ENCODE results near the gene GABPA.
"Not testable (repeated sequence)": the region's sequence is repeated elsewhere in the genome, so short reads cannot be mapped to it uniquely, and the experiment has no call there.

Gene GABPA

GRCh38 chr21:25735646-25736597 lies 1.1 kb downstream of the GABPA start:
- DNase-seq (ENCODE audit: extremely low read depth in 1 of 2, low read depth in 1 of 2), result peak in 1 of 2 donors; percentile 51

DNA sequence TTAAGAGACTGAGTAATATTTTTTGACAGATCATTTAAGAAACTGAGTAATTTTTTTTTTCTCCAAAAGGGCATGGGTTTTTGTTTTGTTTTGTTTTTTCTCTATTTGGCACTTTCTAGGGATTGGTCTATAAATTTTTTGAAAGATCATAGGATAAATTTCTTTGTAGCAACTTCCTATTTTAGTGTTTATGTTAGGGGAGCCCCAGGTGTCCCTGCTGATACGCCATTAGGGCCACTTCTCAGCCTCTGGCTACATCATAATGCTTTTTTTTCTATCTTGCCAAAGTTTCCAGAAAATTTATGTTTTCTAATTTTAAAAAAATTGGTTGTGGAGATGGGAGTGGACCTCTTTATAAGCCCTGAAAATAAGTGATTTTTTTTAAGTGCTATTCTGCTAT lies 2.6 kb downstream of the GABPA start:
- no peak for DNase-seq (ENCODE audit: extremely low read depth in 1 of 2, low read depth in 1 of 2)

GRCh38 chr21:25742900-25743299 lies 8.1 kb downstream of the GABPA start:
- DNase-seq (ENCODE audit: extremely low read depth in 1 of 2, low read depth in 1 of 2), result no peak

GRCh38 chr21:25744854-25745253 lies 10.1 kb downstream of the GABPA start:
- DNase-seq (ENCODE audit: extremely low read depth in 1 of 2, low read depth in 1 of 2), result no peak

DNA sequence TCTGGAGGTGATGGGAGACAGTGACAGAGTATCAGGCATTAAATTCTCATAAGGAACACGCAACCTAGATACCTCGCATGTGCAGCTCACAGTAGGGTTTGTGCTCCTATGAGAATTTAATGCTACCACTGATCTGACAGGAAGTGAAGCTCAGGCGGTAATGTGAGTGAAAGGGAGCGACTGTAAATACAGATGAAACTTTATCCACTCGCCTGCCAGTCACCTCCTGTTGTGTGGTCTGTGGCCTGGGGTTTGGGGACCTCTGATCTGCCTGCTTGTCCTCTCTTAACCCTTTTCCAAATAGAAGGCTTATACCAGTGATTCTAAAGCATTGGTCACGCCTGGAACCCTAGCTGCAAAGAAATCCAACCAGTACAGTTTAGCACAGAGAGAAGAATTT lies 15.3 kb downstream of the GABPA start:
- DNase-seq (ENCODE audit: extremely low read depth in 1 of 2, low read depth in 1 of 2), result no peak

GRCh38 chr21:25752416-25752815 lies 17.6 kb downstream of the GABPA start:
- DNase-seq (ENCODE audit: extremely low read depth in 1 of 2, low read depth in 1 of 2), result no peak

DNA sequence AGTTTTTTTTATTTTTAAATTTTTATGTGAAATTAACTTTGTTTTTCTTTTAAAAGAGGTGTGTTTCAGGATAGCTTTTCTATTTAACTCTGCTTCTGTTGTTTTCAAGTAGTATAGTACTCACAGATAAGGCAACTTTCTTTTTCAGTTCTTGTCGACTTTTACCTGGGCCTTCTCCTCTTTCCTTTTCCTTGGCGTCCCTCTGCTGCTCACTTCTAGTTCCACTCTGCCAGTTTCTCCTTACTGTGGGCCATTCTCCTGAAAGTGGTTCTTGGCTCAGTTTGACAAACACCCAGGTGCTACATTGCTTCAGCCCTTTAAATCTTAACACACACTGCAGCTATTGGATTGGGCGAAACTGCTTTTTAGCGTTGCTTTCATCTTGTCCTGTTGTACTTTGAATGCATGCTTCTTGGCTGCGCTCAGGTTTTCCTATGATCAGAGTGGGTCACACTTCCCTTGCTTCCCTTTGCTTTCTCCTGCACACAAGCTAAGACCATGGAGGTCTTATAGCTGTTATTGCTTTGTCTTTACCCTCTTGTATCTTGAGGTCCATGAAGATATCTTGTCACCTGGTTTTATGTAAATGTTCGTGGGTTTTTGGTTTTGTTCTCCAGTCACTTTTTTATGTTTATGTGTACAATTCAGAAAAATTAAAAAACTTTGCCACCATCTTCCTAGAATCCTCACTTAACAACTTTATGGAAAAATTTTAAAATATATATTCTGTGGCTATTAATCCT lies 21.6 kb downstream of the GABPA start:
- no peak for DNase-seq (ENCODE audit: extremely low read depth in 1 of 2, low read depth in 1 of 2)

DNA sequence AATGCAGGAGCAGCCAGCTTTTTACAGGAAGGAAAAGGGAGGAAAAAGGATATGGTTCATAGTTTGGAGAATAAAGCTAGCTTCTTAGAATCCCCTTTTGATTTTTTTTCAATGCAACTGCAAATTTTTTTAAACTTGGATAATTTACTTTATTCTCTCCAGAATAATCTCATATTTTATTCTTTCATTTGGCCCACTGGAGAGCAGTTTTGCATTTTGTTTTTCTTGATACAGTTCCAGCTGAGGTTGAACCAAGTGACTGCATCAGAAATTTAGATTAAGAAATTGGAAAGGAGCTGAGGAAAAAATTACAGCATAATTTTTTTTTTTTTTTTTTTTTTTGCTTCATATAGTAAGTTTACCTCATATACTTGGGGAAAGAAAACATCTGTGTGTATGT lies 22.8 kb downstream of the GABPA start:
- no peak for DNase-seq (ENCODE audit: extremely low read depth in 1 of 2, low read depth in 1 of 2)

DNA sequence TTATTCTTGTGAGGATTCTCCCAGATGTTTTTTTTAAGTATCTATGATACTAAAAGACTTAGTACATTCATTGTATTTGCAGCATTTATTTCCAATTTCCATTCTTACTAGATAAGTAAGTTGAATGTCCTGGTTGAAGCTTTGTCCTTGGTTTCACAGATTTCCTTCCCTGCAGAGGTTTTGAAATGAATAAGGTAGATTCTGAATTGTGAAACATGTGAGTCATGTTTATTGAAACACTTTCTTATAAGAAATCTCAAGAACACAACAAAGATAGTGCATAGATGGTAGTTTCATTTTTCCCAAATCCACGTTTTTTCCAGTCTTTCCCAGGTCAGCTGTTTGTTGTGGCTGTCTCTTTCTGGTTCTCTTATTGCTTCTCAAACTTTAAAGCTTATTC lies 24.8 kb downstream of the GABPA start:
- DNase-seq (ENCODE audit: extremely low read depth in 1 of 2, low read depth in 1 of 2), result no peak

DNA sequence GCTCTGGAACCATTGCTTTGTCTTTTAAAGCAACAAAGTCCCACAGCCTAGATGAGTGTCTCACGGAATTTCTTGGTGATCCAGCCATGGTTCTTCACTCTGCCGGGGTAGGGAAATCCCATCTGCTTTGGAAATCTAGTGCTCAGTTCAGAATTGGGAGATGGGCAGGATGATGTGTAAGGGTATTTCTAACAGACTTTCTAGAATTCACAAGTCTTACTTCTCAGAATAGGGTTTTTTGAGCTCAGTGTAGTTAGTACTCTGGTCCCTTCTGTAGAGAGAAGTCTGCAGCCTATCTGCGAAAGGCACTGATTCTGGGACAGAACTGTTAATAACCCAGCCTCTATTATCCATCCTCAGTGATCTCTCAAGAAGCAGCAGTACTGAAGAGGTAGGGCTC lies 25.3 kb downstream of the GABPA start:
- no peak for DNase-seq (ENCODE audit: extremely low read depth in 1 of 2, low read depth in 1 of 2)

DNA sequence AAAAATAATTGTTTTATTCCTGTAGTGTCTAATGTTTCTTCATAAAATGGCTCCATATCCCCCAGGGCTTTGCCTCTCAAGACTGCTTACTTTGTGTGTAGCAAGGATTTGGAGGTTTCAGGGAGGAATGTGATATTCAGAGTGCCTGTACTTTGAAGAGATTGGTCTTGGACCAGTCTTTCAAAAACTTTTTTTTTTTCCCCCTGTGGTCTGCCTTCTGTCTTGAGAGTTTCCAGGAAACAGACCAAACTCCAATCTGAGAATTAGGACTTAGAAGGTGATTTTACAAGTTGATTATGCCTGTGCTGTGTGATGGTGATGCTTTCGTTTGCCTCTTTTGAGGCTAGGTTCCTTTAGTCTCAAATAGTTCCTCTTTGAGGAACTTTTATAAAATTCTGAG lies 25.9 kb downstream of the GABPA start:
- DNase-seq (ENCODE audit: extremely low read depth in 1 of 2, low read depth in 1 of 2), result no peak

GRCh38 chr21:25764065-25764464 lies 29.3 kb downstream of the GABPA start:
- DNase-seq (ENCODE audit: extremely low read depth in 1 of 2, low read depth in 1 of 2), result no peak

DNA sequence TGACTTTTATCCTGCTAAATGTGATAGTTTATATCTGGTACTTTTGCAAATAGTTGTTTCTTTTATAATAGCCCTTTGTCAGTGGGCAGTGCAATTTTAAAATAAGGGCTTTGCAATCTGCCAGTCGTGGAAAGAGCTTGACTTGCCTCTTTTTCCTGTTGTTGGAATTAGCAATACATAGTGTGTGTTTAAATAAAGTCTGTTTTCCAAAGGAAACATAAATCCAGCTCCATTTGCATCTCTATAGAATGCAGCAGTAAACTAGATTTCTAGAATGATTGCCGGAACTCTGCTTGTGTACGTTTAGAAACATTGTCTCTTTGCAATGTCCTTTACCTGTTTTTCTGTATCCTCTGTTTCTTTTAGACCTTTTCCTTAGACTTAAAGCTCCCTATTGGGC lies 33.1 kb downstream of the GABPA start:
- DNase-seq (ENCODE audit: extremely low read depth in 1 of 2, low read depth in 1 of 2), result no peak

- DNase-seq (ENCODE audit: extremely low read depth in 1 of 2, low read depth in 1 of 2), result no peak
These were observed 37.9 kb downstream of the GABPA start for GRCh38 chr21:25772686-25773085.

DNA sequence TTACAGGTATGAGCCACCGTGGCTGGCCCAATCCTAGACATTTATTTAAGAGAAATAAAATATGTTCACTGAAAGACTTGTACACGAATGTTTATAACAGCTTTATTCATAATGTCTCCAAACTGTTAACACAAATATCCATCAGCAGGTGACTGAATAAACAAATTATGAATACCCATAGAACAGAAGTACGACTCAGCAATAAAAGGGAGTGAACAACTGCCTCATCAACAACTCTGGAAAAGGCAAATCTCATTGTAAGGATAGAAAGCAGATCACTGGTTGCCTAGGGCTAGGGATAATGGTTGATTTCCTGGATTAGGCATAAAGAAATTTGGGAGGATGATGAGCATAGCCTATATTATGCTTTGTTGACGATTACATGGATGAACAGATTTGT lies 41.7 kb downstream of the GABPA start:
- DNase-seq (ENCODE audit: extremely low read depth in 1 of 2, low read depth in 1 of 2), result no peak

GRCh38 chr21:25778126-25778875 lies 43.5 kb downstream of the GABPA start:
- not testable (repeated sequence) for DNase-seq (ENCODE audit: extremely low read depth in 1 of 2, low read depth in 1 of 2)

GRCh38 chr21:25788677-25789076 lies 53.9 kb downstream of the GABPA start:
- DNase-seq (ENCODE audit: extremely low read depth in 1 of 2, low read depth in 1 of 2), result no peak

DNA sequence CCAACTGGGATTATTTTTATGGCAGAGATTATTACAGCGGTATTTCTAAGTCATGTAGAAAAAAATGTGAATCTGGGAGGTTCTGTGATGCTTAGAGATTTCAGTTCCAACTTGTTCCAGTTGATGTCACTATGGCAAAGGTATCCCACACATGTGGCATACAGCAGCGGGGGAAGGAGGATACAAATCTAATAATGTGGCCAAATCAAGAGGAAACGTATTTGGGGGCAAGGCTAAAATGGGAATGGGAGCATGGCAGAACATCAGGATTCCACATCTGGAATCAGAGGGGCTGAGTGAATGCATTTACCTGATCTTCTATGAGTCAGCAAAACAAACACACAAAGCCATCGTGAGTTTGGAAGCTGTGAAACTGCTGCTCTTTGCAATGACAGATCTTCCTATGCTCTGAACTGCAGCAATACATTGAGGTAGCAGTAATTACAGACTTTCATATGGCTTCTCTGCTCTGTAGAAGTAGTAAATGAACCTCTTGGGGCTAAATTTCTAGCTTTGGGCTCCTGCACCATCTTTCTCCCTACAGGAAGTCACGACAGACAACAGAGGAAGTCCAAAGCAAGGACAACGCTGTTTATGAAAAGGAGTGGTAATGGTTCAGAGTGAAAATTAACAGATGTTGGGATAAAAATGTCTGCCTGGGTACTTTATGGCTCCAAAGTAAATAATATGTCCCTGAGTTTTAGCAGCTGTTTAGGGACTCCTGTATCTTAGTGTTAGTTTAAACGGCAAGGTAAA lies 55.5 kb downstream of the GABPA start:
- no peak for DNase-seq (ENCODE audit: extremely low read depth in 1 of 2, low read depth in 1 of 2)

DNA sequence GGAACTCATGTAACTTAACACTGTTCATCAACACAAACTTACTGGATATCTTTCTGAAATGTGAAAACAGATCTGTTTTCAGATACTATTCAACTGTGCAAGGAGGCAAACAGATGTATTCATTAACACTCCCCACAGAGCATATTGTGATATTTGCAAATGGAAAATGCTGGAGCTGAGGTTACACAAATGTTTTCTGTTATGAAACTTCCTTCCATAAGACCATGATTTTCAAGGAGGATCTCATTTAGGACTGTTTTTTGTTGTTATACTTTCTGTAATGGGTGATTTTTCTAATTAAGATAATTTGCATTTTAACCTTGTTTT lies 56.1 kb downstream of the GABPA start:
- no peak for DNase-seq (ENCODE audit: extremely low read depth in 1 of 2, low read depth in 1 of 2)

DNA sequence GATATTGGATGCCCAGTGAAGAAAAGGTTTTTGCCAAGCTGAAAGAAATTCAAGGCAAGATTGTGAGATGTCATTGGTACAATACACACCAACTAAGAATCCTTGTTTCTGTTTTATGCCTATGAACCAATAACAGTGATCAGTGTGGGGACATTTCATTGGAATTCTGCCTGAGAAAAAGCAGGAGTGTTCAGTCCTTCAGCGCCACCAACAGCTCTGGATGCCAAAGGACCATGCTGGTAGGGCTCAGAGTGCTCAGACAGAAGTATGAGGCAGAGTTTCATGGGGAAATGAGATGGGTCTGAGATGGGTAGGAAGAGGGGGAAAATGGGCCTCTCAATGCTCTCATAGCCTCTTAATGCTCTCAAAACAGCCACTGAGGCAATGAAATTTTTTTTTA lies 56.5 kb downstream of the GABPA start:
- no peak for DNase-seq (ENCODE audit: extremely low read depth in 1 of 2, low read depth in 1 of 2)

Measured in activated CD8-positive, alpha-beta memory T cell treated with anti-CD3 and anti-CD28 coated beads for 1 hour (primary cell).